NCI-H1694 treated with DMSO at 0.1 percent for 48 hours (cell line): Measurements from ENCODE around the gene CD8A.
A peak's percentile ranks its signal among the peaks of the same experiment; 100 is the strongest.
"Not testable (repeated sequence)": the region's sequence is repeated elsewhere in the genome, so short reads cannot be mapped to it uniquely, and the experiment has no call there.

Source experiments
- DNase-seq: peaks from one replicate; lab custom pipeline; 2025; lab: John Stamatoyannopoulos, UW

The CD8A gene

GRCh38 chr2:86776532-86776931, 14.2 kb downstream of the CD8A start:
- no peak for DNase-seq

GRCh38 chr2:86775338-86775737, 15.4 kb downstream of the CD8A start:
- no peak for DNase-seq

GRCh38 chr2:86774862-86775261, 15.9 kb downstream of the CD8A start:
- no peak for DNase-seq

GRCh38 chr2:86772611-86773010, 18.1 kb downstream of the CD8A start:
- DNase-seq: no peak

GRCh38 chr2:86770816-86771301, 19.9 kb downstream of the CD8A start:
- DNase-seq: no peak

GRCh38 chr2:86769838-86770237, 20.9 kb downstream of the CD8A start:
- DNase-seq: no peak

- DNase-seq: no peak
Measured at GRCh38 chr2:86768189-86768949, 22.3 kb downstream of the CD8A start.

- no peak for DNase-seq
Measured at GRCh38 chr2:86765310-86765695, 25.4 kb downstream of the CD8A start.

GRCh38 chr2:86764661-86765309, 25.9 kb downstream of the CD8A start:
- DNase-seq: peak; percentile 9

- no peak for DNase-seq
Measured at GRCh38 chr2:86760371-86760770, 30.3 kb downstream of the CD8A start.

GRCh38 chr2:86758405-86758804, 32.3 kb downstream of the CD8A start:
- no peak for DNase-seq

- DNase-seq: no peak
Measured at GRCh38 chr2:86753606-86754005, 37.1 kb downstream of the CD8A start.

GRCh38 chr2:86752934-86753333, 37.8 kb downstream of the CD8A start:
- no peak for DNase-seq

GRCh38 chr2:86751778-86752177, 38.9 kb downstream of the CD8A start:
- no peak for DNase-seq

GRCh38 chr2:86750240-86750839, 40.4 kb downstream of the CD8A start:
- no peak for DNase-seq

- no peak for DNase-seq
Measured at GRCh38 chr2:86747711-86748639, 42.7 kb downstream of the CD8A start.

GRCh38 chr2:86746939-86747338, 43.8 kb downstream of the CD8A start:
- DNase-seq: no peak

GRCh38 chr2:86744152-86744551, 46.6 kb downstream of the CD8A start:
- DNase-seq: no peak

GRCh38 chr2:86741889-86742498, 48.7 kb downstream of the CD8A start:
- DNase-seq: not testable (repeated sequence)

GRCh38 chr2:86739889-86740288, 50.8 kb downstream of the CD8A start:
- DNase-seq: not testable (repeated sequence)

GRCh38 chr2:86739485-86739884, 51.2 kb downstream of the CD8A start:
- not testable (repeated sequence) for DNase-seq

- not testable (repeated sequence) for DNase-seq
Measured at GRCh38 chr2:86734896-86735295, 55.8 kb downstream of the CD8A start.
